Islet of Langerhans (tissue), 1 donor: ENCODE measurements around the gene NEUROG2.
"Not testable (repeated sequence)": the region's sequence is repeated elsewhere in the genome, so short reads cannot be mapped to it uniquely, and the experiment has no call there.

Experiments used
- FAIRE-seq: peaks from one replicate; lab custom pipeline; 2011; peaks lifted over from hg19 to GRCh38; lab: Jason Lieb, UNC

The NEUROG2 gene

DNA sequence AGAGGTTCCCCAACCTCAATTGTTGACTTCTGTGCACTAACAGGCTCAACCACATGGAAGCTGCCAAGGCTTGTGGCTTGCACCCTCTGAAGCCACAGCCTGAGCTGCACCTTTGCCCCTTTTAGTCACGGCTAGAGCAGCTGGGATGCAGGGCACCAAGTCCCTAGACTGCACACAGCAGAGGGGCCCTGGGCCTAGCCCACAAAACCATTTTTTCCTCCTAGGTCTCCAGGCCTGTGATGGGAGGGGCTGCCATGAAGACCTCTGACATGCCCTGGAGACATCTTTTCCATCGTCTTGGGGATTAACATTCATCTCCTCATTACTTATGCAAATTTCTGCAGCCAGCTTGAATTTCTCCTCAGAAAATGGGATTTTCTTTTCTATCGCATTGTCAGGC, 25.2 kb downstream of the NEUROG2 start:
- not testable (repeated sequence) for FAIRE-seq

DNA sequence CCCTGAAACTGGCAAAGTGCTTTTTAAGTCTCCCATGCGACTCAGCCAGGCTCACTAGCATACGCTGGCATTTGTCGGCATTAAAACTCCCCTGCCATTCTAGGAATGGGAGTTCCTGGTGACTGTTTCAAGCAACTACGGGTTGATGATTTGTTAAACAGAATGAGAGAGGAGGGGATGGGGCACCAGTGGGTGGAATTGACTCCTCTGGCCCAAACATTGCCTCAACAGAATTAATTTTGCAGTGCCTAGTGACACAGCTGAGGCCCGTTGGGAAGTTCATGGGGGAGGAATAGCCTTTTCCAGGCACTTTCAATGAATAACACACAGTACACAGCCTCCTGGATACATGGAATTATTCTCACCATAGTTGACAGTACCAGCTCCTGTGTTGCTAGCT, 30.1 kb downstream of the NEUROG2 start:
- FAIRE-seq = no peak

DNA sequence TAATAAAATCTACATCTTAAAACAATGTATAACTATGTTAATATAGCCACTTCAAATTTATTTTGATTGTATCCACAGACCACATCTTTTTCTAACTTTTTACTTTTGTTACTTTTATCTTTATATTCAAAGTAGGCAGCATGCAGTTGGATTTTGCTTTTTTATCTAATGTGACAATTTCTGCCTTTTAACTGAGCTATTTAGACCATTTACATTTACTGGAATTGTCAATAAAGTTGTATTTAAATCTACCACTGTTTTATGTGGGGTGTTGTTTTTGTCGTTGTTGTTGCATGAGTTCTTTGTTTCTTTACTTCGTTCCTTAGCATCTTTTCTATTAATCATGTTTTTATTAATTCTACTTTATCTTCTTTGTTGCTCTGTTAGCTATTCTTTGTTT, 42.0 kb downstream of the NEUROG2 start:
- no peak for FAIRE-seq

DNA sequence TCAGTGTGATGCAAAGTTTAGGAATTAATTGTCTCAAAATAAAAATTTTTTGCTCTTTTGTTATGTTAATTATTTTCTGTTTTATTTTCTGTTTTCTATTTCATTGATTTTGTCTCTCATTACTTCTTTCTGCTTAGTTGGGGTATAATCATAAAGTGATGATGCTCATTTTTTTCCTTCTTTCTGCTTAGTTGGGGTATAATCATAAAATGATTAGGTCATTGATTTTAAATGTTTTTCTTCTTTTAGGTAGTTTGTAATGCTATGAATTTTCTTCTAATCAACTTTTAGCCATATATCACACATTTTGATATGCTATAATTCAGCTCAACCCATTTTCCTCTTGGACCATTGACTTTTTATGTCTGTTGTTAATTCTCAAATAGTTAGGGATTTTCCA, 43.7 kb downstream of the NEUROG2 start:
- FAIRE-seq = no peak
